Measurements from ENCODE around the gene SEPTIN2.

The SEPTIN2 gene

GRCh38 chr2:241282555-241282954 lies 33.2 kb upstream of the SEPTIN2 start:
- H3K36me3 ChIP-seq (ENCODE audit: insufficient read depth, low read length) = 0 out of 2 replicates have a peak, but pooled peaks cover 10% of the 10 kb centered on the region
- TF ChIP-seq EZH2 (IDR thresholded peaks at IDR 0.05; ENCODE audit: borderline replicate concordance, low read depth, low read length, severe bottlenecking) (no peak), CTCF (IDR thresholded peaks at IDR 0.05; ENCODE audit: borderline replicate concordance, extremely low read depth, low read length, poor library complexity, severe bottlenecking) (no peak)
- no peak overlapping the region for H3K9ac ChIP-seq (ENCODE audit: low read depth, low read length)
- no peak for DNase-seq
- no peak overlapping the region for H3K27ac ChIP-seq (ENCODE audit: low read length)
- H3K4me1 ChIP-seq (ENCODE audit: insufficient read depth, low read length) = peaks cover 15% of the 10 kb centered on the region
- H4K20me1 ChIP-seq (ENCODE audit: insufficient read depth, low read length) = peaks cover 58% of the 10 kb centered on the region; the same call in 1 of the 2 replicates
- H2AFZ ChIP-seq (ENCODE audit: low read depth, low read length) = no peak overlapping the region
- H3K27me3 ChIP-seq (ENCODE audit: insufficient read depth, low read length, poor library complexity) = no peaks in the 10 kb centered on the region
- H3K9me3 ChIP-seq (ENCODE audit: insufficient read depth, low read length, severe bottlenecking) = no peaks in the 10 kb centered on the region
- H3K4me3 ChIP-seq (ENCODE audit: low read depth in 1 of 2, low read length in 2 of 2) = no peak overlapping the region
- H3K4me2 ChIP-seq (ENCODE audit: insufficient read depth, low read length) = no peak overlapping the region
- H3K79me2 ChIP-seq (ENCODE audit: insufficient read depth, low read length) = peaks cover 98% of the 10 kb centered on the region
- ATAC-seq (ENCODE audit: insufficient read depth, low read depth) = no peak

GRCh38 chr2:241285596-241285995 lies 30.1 kb upstream of the SEPTIN2 start:
- Histone ChIP-seq H3K4me1 (ENCODE audit: insufficient read depth, low read length) (peaks cover 4% of the 10 kb centered on the region; the same call in 1 of the 2 replicates), H3K27me3 (ENCODE audit: insufficient read depth, low read length, poor library complexity) (no peaks in the 10 kb centered on the region), H3K4me3 (ENCODE audit: low read depth in 1 of 2, low read length in 2 of 2) (no peak overlapping the region), H4K20me1 (ENCODE audit: insufficient read depth, low read length) (peaks cover 63% of the 10 kb centered on the region; the same call in 1 of the 2 replicates), H3K4me2 (ENCODE audit: insufficient read depth, low read length) (no peak overlapping the region), H3K9ac (ENCODE audit: low read depth, low read length) (no peak overlapping the region), H3K79me2 (ENCODE audit: insufficient read depth, low read length) (peaks cover 98% of the 10 kb centered on the region), H3K36me3 (ENCODE audit: insufficient read depth, low read length) (peaks cover 18% of the 10 kb centered on the region; the same call in 1 of the 2 replicates), H3K9me3 (ENCODE audit: insufficient read depth, low read length, severe bottlenecking) (no peaks in the 10 kb centered on the region), H3K27ac (ENCODE audit: low read length) (no peak overlapping the region), H2AFZ (ENCODE audit: low read depth, low read length) (no peak overlapping the region)
- ATAC-seq (ENCODE audit: insufficient read depth, low read depth) = no peak
- no peak for TF ChIP-seq EZH2 (IDR thresholded peaks at IDR 0.05; ENCODE audit: borderline replicate concordance, low read depth, low read length, severe bottlenecking)
- TF ChIP-seq CTCF (IDR thresholded peaks at IDR 0.05; ENCODE audit: borderline replicate concordance, extremely low read depth, low read length, poor library complexity, severe bottlenecking) = no peak
- no peak for DNase-seq

GRCh38 chr2:241286348-241287090 lies 29.2 kb upstream of the SEPTIN2 start:
- Histone ChIP-seq H2AFZ (ENCODE audit: low read depth, low read length) (no peak overlapping the region), H4K20me1 (ENCODE audit: insufficient read depth, low read length) (peaks cover 67% of the 10 kb centered on the region; the same call in 1 of the 2 replicates), H3K4me2 (ENCODE audit: insufficient read depth, low read length) (no peak overlapping the region), H3K4me1 (ENCODE audit: insufficient read depth, low read length) (peaks cover 4% of the 10 kb centered on the region; the same call in 1 of the 2 replicates), H3K4me3 (ENCODE audit: low read depth in 1 of 2, low read length in 2 of 2) (no peak overlapping the region), H3K79me2 (ENCODE audit: insufficient read depth, low read length) (peaks cover 98% of the 10 kb centered on the region), H3K9me3 (ENCODE audit: insufficient read depth, low read length, severe bottlenecking) (no peaks in the 10 kb centered on the region), H3K27ac (ENCODE audit: low read length) (no peak overlapping the region), H3K36me3 (ENCODE audit: insufficient read depth, low read length) (peaks cover 18% of the 10 kb centered on the region; the same call in 1 of the 2 replicates), H3K27me3 (ENCODE audit: insufficient read depth, low read length, poor library complexity) (no peaks in the 10 kb centered on the region), H3K9ac (ENCODE audit: low read depth, low read length) (no peak overlapping the region)
- no peak for TF ChIP-seq CTCF (IDR thresholded peaks at IDR 0.05; ENCODE audit: borderline replicate concordance, extremely low read depth, low read length, poor library complexity, severe bottlenecking)
- DNase-seq (no peak), ATAC-seq (ENCODE audit: insufficient read depth, low read depth) (no peak)
